HG02870 (cell line): ENCODE results near the gene ZBTB42.

ENCODE experiments used
- ATAC-seq: cut with Tn5 transposase; IDR thresholded peaks from one replicate; pipeline ENCODE4 v1.9.1; 2021; ENCODE audit warnings: mild to moderate bottlenecking, moderate library complexity; ENCODE audit not compliant: unreplicated experiment

The ZBTB42 gene

GRCh38 chr14:104794631-104794992, 6.3 kb upstream of the ZBTB42 start:
- ATAC-seq, result no peak

GRCh38 chr14:104794993-104795780, 5.7 kb upstream of the ZBTB42 start, which contains the start of gene AKT1:
Gene AKT1, minus strand, starts transcription at chr14:104795748. Its CDS starts 3,105 bp downstream, at chr14:104792643.
- ATAC-seq, result no peak

GRCh38 chr14:104795781-104796686, 4.9 kb upstream of the ZBTB42 start:
- no peak for ATAC-seq

GRCh38 chr14:104796687-104797081, 4.2 kb upstream of the ZBTB42 start:
- ATAC-seq, result no peak

- ATAC-seq, result no peak
Measured at GRCh38 chr14:104797115-104798044, 3.5 kb upstream of the ZBTB42 start.

GRCh38 chr14:104798300-104799243, 2.3 kb upstream of the ZBTB42 start:
- no peak for ATAC-seq

GRCh38 chr14:104799244-104800014, 1.5 kb upstream of the ZBTB42 start:
- no peak for ATAC-seq

- ATAC-seq, result no peak
Measured at GRCh38 chr14:104800015-104800770, 708 bp upstream of the ZBTB42 start.

- ATAC-seq, result no peak
Measured at GRCh38 chr14:104801520-104802393, 856 bp downstream of the ZBTB42 start.

GRCh38 chr14:104802394-104803184, 1.7 kb downstream of the ZBTB42 start:
- no peak for ATAC-seq

GRCh38 chr14:104803280-104803911, 2.5 kb downstream of the ZBTB42 start:
- ATAC-seq, result no peak

- ATAC-seq, result no peak
Measured at GRCh38 chr14:104803912-104804410, 3.1 kb downstream of the ZBTB42 start.

- ATAC-seq, result no peak
Measured at GRCh38 chr14:104804481-104805325, 3.8 kb downstream of the ZBTB42 start.

- ATAC-seq, result no peak
Measured at GRCh38 chr14:104805326-104805678, 4.4 kb downstream of the ZBTB42 start.
